GM19467 (cell line): ENCODE measurements around the gene SLC6A16.
"Not testable (repeated sequence)": the region's sequence is repeated elsewhere in the genome, so short reads cannot be mapped to it uniquely, and the experiment has no call there.

Source experiments
- ATAC-seq: cut with Tn5 transposase; IDR thresholded peaks from one replicate; pipeline ENCODE4 v1.9.1; 2021; ENCODE audit warnings: mild to moderate bottlenecking, moderate library complexity; ENCODE audit not compliant: unreplicated experiment

Gene SLC6A16

DNA sequence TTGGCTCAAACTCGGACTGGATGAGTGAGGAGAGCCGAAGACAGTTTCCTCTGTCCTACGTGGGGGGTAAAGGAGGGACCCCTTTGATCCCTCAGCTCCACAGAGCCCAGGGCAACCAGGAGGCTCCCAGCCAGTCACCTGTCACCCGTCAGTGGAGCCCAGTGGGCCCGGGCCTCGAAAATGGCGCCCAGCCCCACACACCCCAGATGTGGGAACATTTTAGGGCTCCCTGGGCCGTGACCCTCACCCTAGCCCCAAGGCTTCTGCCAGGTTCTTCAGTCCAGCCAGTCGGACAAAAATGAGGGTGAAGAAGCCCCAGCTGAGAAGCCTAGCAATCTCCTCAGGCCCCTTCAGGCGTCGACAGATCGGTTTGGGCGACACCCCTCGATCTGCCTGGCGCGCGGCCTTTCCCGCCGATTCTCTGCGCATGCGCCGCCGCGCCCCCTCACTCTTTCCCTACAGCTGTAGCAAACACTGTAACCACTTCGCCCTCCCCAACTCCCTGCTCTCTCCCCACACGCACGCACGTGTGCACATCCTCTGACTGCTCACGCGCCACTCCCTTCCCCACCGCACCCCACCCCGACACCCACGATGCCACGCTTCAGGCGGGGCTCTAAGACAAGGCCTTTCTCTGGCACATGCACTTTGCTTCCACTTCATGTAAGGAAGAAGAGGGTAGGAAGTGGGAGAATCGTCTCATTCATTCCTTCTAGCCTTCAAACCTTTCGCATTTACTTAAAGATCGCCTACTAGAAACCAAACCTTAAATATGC is at the start of gene SLC6A16:
SLC6A16 (minus strand) TSS at position 391 of the 776 bp plus-strand sequence. CDS start 13,844 bp downstream, outside the sequence.
- ATAC-seq, result no peak

DNA sequence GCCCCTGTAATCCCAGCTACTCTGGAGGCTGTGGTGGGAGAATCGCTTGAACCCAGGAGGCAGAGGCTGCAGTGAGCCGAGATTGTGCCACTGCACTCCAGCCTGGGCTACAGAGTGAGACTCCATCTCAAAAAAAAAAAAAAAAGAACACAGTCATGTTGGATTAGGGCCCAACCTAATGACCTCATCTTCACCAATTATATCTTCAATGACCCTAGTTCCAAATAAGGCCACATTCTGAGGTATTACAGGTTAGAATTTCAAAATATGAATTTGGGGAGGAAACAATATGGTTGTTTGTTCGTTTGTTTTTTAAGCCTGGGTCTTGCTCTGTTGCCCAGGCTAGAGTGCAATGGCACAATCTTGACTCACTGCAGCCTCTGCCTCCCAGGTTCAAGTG is 48.2 kb upstream of the SLC6A16 start:
- ATAC-seq, result not testable (repeated sequence)

DNA sequence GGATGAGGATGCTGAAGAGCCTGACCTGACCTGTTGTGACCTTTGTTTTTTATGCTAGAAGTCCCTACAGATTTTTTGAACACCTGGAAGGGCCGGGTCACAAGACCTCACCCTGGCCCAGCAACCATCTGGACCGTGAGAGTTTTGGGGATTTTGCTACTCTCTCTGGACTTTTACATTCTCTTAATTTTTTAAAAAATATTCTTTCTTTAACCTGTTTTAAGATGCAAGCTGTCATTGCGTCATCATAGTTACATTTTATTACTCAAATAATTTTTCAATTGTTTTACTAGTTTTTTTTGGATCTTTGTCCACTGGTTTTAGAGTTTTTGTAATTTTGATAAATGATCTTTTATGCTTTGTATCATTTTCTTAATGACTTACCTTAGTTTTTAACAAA is 46.2 kb upstream of the SLC6A16 start:
- no peak for ATAC-seq

DNA sequence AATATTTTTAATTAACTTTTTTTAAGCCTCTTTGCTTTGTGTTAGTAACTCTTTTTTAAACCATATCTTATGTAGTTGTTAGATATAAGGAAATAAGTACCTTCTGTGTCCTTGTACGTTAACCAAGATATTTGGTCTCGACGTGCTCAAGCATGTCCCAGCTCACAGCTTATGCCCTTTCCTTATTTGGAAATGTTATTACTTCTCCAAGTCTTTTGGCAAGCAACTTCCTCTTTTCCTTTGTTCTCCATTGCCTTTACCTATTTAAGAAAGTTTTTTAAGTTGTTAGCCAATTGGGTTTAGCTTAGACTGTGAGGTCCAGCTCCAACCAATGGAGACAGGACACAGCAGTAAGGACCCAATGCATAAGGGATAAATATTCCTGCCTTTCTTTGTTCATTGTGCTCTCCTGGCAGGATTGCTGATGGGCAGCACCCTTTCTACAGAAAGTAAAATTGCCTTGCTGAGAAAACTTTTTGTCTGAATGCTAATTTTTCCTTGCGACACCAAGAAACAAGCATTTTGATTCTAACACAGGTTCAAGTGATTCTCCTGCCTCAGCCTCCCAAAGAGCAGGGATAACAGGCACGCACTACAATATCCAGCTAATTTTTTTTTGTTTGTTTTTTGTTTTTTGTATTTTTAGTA is 43.8 kb upstream of the SLC6A16 start:
- ATAC-seq, result no peak

DNA sequence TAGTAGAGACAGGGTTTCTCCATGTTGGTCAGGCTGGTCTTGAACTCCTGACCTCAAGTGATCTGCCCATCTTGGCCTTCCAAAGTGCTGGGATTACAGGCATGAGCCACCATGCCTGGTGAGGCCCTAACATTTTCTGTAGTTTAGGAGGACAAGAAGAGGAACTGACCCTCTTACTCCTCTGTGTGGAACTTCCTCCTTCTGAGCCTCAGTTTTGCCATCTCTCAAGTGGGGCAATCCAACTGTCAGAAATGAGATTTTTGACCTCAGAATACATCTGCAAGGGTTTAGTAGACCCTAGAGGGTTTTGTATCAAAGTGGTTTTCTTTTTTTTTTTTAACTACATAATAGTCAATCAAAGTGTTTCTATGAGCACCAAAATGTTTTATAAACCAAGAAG is 41.1 kb upstream of the SLC6A16 start:
- no peak for ATAC-seq

DNA sequence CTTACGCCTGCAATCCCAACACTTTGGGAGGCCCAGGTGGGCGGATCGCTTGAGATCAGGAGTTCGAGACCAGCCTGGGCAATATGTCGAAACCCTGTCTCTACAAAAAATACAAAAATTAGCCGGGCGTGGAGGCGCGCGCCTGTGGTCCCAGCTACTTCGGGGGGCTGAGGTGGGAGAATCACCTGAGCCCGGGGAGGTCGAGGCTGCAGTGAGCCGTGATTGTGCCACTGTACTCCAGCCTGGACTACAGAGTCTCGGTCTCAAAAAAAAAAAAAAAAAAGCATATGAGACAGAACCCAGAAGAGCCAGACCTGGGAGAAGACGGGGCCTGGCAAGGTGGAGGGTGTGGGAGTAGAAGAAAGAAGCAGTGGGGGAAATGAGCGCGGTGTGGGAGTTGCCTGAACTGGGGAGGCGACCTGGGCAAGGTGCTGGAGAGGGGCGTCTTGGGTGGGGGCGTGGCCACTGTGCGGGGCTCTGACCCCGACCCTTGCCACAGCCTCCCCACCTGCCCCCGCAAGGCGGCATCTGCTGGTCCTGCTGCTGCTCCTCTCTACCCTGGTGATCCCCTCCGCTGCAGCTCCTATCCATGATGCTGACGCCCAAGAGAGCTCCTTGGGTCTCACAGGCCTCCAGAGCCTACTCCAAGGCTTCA is 39.2 kb upstream of the SLC6A16 start:
- ATAC-seq, result no peak

DNA sequence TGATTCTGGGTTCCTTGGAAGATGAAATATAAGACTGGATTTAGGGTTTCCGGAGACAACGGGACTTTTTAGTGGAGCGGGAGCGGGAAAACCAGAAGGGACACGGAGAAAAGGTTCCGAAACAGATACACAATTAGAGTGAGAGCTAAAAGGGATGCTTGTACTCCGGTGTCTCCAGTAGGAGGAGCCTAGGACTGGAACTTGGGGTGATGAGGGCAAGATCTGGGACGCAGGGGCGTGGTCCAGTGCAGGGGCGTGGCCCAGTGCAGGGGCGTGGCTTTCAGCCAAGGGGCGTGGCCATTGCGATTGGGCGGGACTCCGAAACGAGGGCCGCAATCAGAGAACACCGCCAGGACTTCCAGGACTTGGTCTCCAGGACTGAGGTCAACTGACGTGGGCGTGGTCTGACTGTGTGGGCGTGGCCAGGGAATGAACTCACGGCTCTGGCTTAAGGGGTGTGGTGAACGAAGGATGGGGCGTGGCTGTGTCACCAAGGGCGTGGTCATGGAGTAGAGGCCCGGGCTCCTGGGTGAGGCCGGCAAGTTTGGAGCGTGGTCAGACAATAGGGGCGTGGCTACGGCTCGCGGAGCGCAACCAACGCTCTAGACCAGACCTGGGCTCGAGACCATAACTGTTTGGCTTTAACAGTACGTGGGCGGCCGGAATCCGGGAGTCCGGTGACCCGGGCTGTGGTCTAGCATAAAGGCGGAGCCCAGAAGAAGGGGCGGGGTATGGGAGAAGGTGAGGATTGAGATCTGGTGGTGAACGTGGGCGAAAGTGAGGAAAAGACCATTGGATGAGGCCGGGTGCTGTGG is 38.5 kb upstream of the SLC6A16 start, which contains the start of gene DKKL1:
DKKL1 (plus strand) TSS at position 610 of the 815 bp plus-strand sequence; CDS start at position 732, 122 bp downstream.
- ATAC-seq, result no peak

DNA sequence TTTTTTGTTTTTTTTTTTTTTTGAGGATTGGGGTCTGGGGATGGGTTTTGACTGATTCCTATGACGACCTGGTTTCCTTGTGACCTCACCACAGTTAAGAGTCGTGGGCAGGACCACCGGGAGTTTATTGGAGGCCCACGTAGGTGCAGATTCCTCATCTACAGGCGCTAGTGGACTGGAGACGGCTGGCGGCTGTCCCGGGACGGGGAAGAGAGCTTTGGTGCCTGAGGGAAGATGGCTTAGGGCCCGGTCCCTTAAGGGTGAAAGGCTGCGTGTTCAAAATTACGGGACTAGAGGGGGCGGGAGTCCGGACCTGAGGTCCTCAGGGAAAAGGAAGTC is 37.9 kb upstream of the SLC6A16 start:
- ATAC-seq, result no peak

DNA sequence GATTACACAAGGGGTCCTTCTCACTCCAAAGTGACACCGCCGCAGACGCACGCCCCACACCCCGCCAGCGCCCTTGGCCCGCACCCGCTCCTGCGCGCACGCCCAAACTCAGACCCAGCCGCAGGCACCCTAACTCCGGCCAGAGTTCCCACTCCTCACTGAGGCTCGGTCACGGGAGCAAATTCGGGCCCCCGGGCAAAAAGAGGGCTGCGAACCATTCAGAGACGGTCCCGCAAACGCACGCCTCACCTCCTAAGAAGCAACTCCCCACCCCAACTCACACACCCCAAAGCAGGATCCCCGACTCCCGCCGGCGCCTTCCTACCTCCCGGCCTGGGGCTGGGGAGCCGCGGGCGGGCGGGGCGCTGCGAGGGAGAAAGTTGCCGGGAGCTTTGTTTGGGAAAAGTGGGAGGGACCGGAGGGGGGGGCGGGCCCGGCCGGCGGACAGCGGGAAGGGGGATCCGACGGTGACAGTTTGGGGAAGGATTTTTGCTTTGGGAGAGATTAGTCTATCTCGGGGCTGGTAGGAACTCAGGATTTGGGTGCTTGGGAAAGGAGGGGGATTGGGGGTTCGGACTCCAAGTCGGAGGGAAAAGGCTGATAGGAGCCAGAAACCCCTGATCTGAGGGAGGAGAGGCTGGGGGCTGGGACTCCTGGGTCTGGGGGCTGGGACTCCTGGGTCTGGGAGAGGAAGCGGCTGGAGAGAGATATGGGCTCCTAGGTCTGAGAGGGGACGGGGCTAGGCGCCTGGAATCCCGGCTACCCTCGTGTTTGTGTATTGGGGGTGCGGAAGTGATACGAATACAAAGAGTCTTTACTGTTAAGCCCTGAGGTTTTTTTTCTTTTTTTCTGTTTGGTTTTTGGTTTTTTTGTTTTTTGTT is 37.3 kb upstream of the SLC6A16 start, which contains the start of gene TEAD2:
TEAD2 (minus strand) TSS at position 369 of the 881 bp plus-strand sequence. CDS start 2,341 bp downstream, outside the sequence.
- ATAC-seq, result no peak

DNA sequence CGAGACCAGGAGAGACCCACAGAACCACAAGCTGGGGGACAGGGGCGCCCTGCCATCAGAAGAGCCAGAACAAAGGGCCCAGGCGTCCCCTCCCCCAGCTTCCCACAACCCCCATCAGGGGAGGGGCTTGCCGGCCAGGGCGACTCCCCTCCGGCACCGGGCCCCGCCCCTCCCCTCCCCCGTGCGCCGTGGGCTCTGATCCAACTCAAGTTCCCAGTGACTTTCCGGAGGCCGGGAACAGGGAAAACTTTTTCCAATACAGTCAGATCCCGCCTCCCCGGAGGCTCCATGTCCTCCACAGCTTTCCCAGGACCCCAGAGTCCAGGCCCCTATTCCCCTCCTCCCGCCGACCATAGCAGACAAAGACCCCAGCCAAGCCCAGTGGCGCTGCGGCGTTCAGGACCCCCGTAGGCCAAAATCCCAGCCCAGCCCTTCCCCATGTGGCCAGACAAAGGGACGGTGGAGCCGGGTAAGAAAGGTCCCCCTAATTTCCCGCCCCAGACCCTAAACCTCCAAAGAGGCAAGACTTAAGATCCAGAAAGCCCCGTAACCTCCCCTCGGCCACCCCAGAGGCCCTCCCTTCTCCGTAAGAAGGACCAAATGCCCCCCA is 36.6 kb upstream of the SLC6A16 start:
- ATAC-seq, result no peak

DNA sequence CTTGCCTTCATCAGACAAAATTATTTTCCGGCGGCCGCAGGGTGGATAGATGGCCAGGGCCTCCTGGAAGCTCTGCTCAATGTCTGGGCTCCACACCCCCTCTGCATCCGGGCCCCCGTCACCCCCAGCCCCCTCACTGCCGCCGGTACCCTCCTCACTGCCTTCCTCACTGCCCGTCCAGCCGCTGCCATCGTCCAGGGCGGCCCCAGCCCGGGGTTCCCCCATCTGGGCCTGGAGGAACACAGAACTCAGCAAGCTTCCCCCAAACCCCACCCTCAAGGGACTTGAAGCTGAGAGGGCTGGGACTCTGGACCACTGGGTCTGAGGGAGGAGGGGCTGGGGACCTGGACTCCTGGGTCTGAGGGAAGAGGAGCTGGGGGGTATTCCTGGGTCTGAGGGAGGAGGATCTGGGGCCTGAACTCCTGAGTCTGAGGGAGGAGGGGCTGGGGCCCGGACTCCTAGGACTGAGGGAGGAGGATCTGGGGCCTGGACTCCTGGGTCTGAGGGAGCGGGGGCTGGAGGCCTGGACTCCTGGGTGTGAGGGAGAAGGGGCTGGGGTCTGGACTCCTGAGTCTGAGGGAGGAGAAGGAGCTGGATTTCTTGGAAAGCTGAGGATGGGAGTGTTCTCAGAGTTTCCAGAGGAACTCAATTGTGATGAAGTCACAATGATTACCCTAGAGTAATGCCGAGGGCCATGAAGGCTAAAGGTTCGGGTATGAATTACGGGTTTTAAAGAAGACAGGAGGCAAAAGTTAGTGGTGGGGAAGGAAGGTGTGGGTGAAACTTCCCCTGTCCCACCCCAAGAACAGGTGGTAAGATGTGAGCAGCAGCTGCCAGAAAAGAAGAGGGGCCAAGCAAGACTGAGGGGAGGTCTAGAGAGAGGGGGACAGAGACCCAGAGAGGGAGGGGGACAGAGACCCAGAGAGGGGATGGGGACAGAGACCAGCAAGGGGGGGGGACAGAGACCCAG is 35.1 kb upstream of the SLC6A16 start:
- no peak for ATAC-seq

DNA sequence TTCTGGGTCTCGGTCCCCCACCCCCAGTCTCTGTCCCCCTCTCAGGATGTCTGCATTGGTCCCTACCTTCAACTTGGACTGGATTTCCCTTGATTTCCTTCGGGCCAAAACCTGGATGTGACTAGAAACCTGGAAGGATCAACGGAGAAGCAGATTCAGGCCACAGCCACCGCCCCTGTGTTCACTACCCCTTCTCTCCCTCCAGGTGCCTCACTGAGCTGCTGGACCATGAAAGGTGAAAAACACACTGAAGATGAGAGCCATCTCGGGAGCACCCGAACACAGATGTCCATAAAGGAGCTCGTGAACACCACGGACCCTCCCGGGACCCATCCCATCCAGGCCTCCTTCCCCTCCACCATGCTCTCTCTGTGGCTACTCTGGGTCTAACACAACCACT is 32.2 kb upstream of the SLC6A16 start:
- ATAC-seq, result no peak

DNA sequence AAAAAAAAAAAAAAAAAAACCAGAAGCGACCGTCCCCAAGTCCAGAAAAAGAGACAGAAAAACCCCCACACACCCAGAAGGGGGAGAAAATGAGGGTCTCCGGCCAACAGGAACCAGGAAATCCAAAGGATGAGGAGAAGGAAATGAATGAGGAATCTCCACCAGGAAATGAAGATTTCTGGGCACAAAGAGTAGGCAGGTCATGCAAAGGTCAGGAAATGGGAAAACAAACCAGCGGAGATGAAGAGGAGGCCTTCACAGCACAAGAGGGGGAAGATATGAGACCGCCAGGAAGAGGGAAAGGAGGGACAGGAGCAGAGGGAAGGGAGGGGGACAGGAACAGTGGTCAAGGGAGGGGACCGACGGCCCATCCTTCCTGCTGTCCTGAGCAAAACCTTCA is 31.4 kb upstream of the SLC6A16 start:
- ATAC-seq, result no peak

DNA sequence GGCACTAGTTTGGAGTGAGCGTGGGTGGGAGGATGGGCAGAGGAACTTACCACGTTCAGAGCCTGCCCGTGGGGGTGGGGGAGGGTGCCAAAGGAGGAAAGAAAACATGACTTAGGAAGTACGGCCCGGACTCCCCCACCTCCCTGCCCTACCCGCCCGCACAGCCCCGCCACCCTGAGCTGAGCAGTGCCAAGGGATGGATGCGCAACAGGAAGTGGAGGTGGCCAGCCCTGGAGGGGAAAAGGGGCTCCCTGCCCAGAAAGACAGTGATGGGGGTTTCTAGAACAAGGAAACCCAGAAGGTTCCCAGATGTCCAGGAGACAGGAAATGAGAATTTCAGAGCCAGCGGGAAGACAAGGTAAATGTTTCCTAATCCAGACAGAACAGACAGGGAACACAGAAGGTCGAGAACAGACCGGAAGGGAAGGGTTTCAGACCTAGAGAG is 30.9 kb upstream of the SLC6A16 start:
- ATAC-seq, result no peak

DNA sequence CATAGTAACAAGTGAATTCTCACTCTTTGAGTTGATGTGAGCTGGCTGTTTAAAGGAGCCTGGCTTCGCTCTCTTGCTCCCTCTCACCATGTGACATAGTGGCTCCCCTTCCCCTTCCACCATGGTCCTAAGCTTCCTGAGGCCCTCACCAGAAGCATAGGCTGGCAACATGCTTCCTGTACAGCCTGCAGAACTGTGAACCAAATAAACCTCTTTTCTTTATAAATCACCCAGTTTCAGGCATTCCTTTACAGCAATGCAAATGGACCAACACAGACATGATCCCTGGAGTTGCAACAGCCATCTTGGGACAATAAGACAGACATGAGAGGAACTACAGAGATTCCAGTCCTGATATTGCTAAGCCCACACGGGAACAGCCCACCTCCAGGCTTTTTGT is 24.6 kb upstream of the SLC6A16 start:
- ATAC-seq, result no peak

DNA sequence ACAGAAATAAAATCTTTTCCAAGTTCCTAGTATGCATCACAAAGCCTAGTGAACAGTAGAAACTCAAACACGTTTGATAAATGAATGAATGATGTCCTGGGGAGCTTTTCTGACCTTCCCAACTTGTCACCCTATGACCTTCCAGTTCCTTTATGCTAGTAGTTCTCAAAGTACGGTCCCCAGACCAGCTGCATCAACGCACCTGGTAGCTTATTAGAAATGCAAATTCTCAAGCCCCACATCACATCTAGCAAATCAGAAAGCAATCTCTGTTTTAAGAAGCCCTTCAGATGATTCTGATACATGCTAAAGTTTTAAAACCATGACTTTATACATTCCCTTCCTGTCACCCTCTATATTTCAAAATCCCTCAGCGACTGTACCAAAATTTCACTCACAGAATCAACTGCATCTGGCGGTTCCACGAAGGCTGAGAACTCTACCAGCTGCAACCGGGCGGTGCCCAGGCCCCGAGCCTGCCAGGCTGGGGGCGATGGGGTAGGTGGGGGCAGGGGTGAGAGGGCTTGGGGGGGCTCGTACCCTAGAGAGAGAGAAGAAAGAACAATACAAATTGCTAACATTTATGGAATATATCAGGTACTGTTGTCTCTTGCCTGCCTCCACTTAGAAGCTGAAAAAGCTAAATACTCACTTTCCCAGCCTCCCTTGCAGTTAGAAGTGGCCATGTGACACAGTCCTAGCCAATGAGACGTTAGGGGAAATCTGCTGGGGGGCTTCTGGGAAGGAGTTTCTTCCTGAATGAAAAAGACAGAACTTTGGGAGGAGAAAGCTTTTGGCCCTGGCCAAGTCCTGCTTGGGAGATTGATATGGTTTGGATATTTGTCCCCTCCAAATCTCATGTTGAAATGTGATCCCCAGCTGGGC is 23.6 kb upstream of the SLC6A16 start:
- no peak for ATAC-seq

DNA sequence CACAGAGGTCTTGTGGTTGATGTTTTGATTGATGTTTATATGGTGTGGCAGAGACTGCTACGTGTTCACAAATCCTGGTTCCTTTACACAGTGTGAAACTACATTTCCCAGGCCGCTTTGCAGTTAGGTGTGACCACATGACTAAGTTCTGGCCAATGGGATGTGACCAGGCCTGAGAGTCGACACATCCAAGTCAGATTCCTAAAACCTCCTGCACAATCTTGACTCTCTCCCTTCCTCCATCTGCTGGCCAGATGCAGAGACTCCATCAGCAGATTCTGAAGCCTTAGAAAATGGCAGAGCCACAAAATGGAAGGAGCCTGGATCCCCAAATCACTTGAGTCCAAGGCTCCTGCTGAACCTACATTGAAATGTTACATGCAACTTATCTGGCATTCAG is 22.8 kb upstream of the SLC6A16 start:
- ATAC-seq, result no peak
